A172 (cell line): Measurements from ENCODE around the gene MYO15A. TPM values are rescaled to one million over a fixed set of nuclear protein-coding genes. Genes with fewer than 3 reads are reported as not detected.
A peak's percentile ranks its signal among the peaks of the same experiment; 100 is the strongest.

Source experiments
- DNase-seq: peaks from one replicate; pipeline ENCODE4 v3.0.0-alpha.2; 2015; ENCODE audit warnings: low spot score
- total RNA-seq: library from RNA; depleted of rRNA; stranded (reverse); fragments of >200 nt; shearing (Covaris generic); gene quantifications from 2 replicates; pipeline ENCODE4 v1.2.3, GENCODE V29; 2014; rRNA removed

The MYO15A gene
- total RNA-seq, 1 experiment from 2014 or later, result 0.09 TPM

DNA sequence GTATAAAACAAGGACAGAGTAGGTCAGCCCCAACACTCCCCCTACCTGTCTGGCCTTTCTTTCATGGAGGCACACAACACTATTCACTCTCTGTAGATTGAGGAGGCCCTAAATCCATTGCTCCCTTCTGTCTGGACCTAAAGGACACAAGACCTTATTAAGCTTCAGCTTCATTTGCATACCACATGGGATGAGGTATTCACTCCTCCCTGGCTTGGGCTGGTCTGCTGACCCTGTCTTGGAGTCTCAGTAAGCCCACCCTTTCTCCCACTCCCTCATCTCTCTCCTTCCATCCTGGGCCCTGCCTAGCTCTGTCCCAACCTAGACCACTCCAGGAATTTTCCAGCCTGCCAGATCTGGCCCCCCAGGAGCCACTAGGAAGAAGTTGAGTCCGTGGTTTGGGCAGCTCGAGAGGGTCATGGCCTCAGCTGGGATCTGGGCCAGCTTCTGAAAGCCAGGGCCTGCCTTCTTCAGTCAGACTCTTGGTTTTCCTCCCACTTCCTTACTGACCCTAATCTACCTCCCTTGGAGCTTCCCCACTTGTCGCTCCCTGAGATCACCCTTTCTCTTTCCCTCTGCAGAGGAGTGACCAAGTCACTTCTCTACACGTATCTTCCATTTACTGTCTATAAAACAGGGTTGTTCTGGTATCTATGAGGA is 110.3 kb downstream of the MYO15A start:
- DNase-seq, result peak; percentile 63

DNA sequence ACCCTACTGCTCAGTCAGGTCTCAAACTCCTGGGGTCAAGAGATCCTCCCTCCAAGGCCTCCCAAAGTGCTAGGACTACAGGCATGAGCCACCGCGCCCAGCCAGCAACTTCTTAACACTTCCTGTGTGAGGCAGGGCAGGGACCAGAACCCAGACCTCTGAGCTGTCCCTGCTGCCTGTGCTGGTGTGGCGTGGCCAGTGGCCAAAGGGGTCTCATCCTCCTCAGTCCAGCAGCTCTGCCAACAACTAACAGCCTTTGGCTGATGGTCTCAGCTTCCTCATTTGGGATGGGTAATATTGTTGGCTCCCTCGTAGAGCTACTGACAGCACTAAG is 115.5 kb downstream of the MYO15A start:
- DNase-seq, result no peak

GRCh38 chr17:18224387-18225120 is 116.0 kb downstream of the MYO15A start:
- no peak for DNase-seq

GRCh38 chr17:18225121-18225641 is 116.6 kb downstream of the MYO15A start, which contains the start of gene LLGL1:
TSS of gene LLGL1 (plus strand) at chr17:18225635. CDS start at chr17:18225683, 48 bp downstream.
- peak; percentile 85 for DNase-seq

- no peak for DNase-seq
Measured at GRCh38 chr17:18225642-18226283, 117.2 kb downstream of the MYO15A start.

DNA sequence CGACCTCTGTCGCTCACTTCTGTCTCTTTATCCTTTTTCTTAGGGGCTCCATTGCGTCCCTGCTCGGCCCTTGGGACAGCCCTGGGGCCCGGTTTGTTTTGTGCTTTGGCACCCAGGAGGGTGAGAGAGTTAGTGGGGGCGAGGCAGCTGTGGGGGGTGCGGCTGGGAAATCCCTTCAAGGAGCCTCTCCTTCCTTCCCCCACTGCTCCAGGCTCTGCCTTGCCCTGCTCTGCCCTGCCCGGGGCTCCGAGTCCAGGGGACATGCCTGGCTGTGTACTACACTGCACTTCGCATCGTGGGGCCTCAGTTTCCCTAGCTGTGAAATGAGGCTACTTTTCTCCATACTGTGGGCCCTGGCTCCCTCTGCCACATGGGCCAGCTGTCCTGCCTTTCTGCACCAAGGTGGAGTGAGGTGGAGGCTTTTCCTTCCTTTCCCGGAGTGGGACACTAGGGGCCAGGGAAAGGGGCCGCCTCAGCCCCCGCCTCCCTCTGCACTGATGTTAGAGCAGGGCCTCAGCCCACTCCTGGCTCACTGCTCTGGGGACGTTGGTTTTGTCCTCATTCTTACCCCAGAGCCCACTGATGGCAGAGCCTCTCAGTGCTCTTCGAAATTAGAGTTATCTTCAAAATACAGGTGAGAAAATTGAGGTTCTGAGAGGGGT is 117.9 kb downstream of the MYO15A start:
- DNase-seq, result no peak

- DNase-seq, result no peak
Measured at GRCh38 chr17:18227635-18228034, 119.1 kb downstream of the MYO15A start.

GRCh38 chr17:18228176-18228682 is 119.7 kb downstream of the MYO15A start:
- no peak for DNase-seq

DNA sequence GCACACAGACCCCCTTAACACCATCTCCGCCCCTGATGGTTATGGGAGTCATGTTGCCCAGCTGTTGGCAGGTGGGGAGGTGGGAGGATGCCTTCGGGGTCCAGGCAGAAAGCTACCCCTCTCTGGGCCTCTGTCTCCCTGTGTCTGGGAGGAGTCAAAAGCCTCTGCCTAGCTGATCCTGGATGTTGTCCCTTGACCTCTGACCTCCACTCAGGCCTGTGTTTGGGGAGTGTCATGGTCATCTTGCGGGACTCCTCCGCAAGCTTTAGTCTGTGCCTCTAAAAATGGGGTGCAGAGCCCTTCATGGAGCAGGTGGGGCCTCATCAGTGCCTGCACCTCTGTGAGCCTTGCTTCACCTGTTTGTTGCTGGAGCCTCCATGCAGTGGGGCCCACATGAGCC is 120.7 kb downstream of the MYO15A start:
- DNase-seq, result no peak

Other genes starting within 250 kb of the MYO15A start
- gene TOM1L2, start 136.4 kb upstream of the MYO15A start, total RNA-seq, result 40.7 and 50.0 TPM in 2 replicates
- 1.1 and 1.7 TPM in 2 replicates for gene DRC3, start 135.9 kb upstream of the MYO15A start, total RNA-seq
- 10.9 and 12.9 TPM in 2 replicates for gene ATPAF2, start 69.6 kb upstream of the MYO15A start, total RNA-seq
- gene GID4, start 69.3 kb upstream of the MYO15A start, total RNA-seq, result 6.5 and 7.7 TPM in 2 replicates
- gene DRG2, start 20.8 kb upstream of the MYO15A start, total RNA-seq, result 55.7 and 59.3 TPM in 2 replicates
- 107 and 116 TPM in 2 replicates for gene ALKBH5, start 75.1 kb downstream of the MYO15A start, total RNA-seq
- 41.7 and 47.2 TPM in 2 replicates for gene LLGL1, start 116.9 kb downstream of the MYO15A start, total RNA-seq
- 369 and 474 TPM in 2 replicates for gene FLII, start 150.0 kb downstream of the MYO15A start, total RNA-seq
- gene MIEF2, start 151.9 kb downstream of the MYO15A start, total RNA-seq, result 19.4 and 27.7 TPM in 2 replicates
- gene TOP3A, start 206.2 kb downstream of the MYO15A start, total RNA-seq, result 39.2 and 52.7 TPM in 2 replicates
- gene SMCR8, start 206.5 kb downstream of the MYO15A start, total RNA-seq, result 10.4 and 11.9 TPM in 2 replicates